IPS-18c (cell line): ENCODE measurements around the gene OR2V2.
"Not testable (repeated sequence)": the region's sequence is repeated elsewhere in the genome, so short reads cannot be mapped to it uniquely, and the experiment has no call there.

ENCODE experiments used
- H3K4me3 ChIP-seq: 2 replicates; pipeline ENCODE4 v1.7.0; 2013; ENCODE audit warnings: low read depth, mild to moderate bottlenecking, low read length, moderate library complexity; ENCODE audit not compliant: insufficient read depth
- H3K9me3 ChIP-seq: one replicate; pipeline ENCODE4 v1.6.1; 2013; ENCODE audit warnings: mild to moderate bottlenecking, low read length, moderate library complexity; ENCODE audit not compliant: control insufficient read depth, insufficient read depth

OR2V2 gene

GRCh38 chr5:181160755-181161533 is 13.6 kb downstream of the OR2V2 start:
- not testable (repeated sequence) for H3K9me3 ChIP-seq

GRCh38 chr5:181161534-181162175 is 14.3 kb downstream of the OR2V2 start:
- Histone ChIP-seq H3K4me3 (peak overlapping the region; percentile 26; the same call in 1 of the 2 replicates), H3K9me3 (no peaks in the 10 kb centered on the region)

More at GRCh38 chr5:181160755-181161533, 13.6 kb downstream of the OR2V2 start:
- peak overlapping the region; percentile 26; the same call in 1 of the 2 replicates for H3K4me3 ChIP-seq

- Histone ChIP-seq H3K9me3 (no peaks in the 10 kb centered on the region), H3K4me3 (peak overlapping the region; percentile 53)
Observed at GRCh38 chr5:181163487-181164075, 16.2 kb downstream of the OR2V2 start.

GRCh38 chr5:181164076-181164952 is 16.9 kb downstream of the OR2V2 start:
- Histone ChIP-seq H3K4me3 (no peak overlapping the region; the same call in 1 of the 2 replicates), H3K9me3 (no peaks in the 10 kb centered on the region)

- Histone ChIP-seq H3K4me3 (no peak overlapping the region), H3K9me3 (no peaks in the 10 kb centered on the region)
Observed at GRCh38 chr5:181166812-181167733, 19.7 kb downstream of the OR2V2 start.

- no peaks in the 10 kb centered on the region for H3K9me3 ChIP-seq
- no peak overlapping the region for H3K4me3 ChIP-seq
Observed at GRCh38 chr5:181167814-181168488, 20.6 kb downstream of the OR2V2 start.

GRCh38 chr5:181168595-181169118 is 21.3 kb downstream of the OR2V2 start:
- Histone ChIP-seq H3K9me3 (no peaks in the 10 kb centered on the region), H3K4me3 (peak overlapping the region; percentile 9; the same call in 1 of the 2 replicates)

- H3K9me3 ChIP-seq: not testable (repeated sequence)
- peak overlapping the region; percentile 37; the same call in 1 of the 2 replicates for H3K4me3 ChIP-seq
Observed at GRCh38 chr5:181169459-181170236, 22.3 kb downstream of the OR2V2 start.

- H3K4me3 ChIP-seq: peak overlapping the region; percentile 37
- H3K9me3 ChIP-seq: peaks cover 2% of the 10 kb centered on the region
Observed at GRCh38 chr5:181170237-181170825, 22.9 kb downstream of the OR2V2 start.

GRCh38 chr5:181170996-181171395 is 23.6 kb downstream of the OR2V2 start:
- peaks cover 2% of the 10 kb centered on the region for H3K9me3 ChIP-seq
- no peak overlapping the region for H3K4me3 ChIP-seq

- H3K9me3 ChIP-seq: peaks cover 2% of the 10 kb centered on the region
- no peak overlapping the region for H3K4me3 ChIP-seq
Observed at GRCh38 chr5:181171782-181172181, 24.4 kb downstream of the OR2V2 start.

GRCh38 chr5:181173027-181173419 is 25.6 kb downstream of the OR2V2 start:
- peak overlapping the region; percentile 76 for H3K4me3 ChIP-seq
- peaks cover 2% of the 10 kb centered on the region for H3K9me3 ChIP-seq

- peak overlapping the region; percentile 76 for H3K4me3 ChIP-seq
- peaks cover 2% of the 10 kb centered on the region for H3K9me3 ChIP-seq
Observed at GRCh38 chr5:181173420-181174342, 26.3 kb downstream of the OR2V2 start.
